HG02678 (cell line): ENCODE measurements around the gene BCS1L.

Source experiments
- ATAC-seq: cut with Tn5 transposase; IDR thresholded peaks from one replicate; pipeline ENCODE4 v1.9.1; 2021; ENCODE audit warnings: mild to moderate bottlenecking, moderate library complexity; ENCODE audit not compliant: unreplicated experiment

Gene BCS1L

GRCh38 chr2:218659258-218659987, at the start of gene BCS1L, which contains the start of gene ZNF142:
BCS1L (plus strand) TSS chr2:218659683; CDS start chr2:218660988, 1,305 bp downstream.
ZNF142 (minus strand) TSS chr2:218659623; CDS start chr2:218656429, 3,194 bp downstream.
- peak; percentile 96 for ATAC-seq

GRCh38 chr2:218615868-218616315, 43.6 kb upstream of the BCS1L start:
- no peak for ATAC-seq

GRCh38 chr2:218618102-218618860, 41.2 kb upstream of the BCS1L start:
- no peak for ATAC-seq

GRCh38 chr2:218621007-218621406, 38.5 kb upstream of the BCS1L start:
- no peak for ATAC-seq

- no peak for ATAC-seq
These were observed 36.7 kb upstream of the BCS1L start for GRCh38 chr2:218622606-218623365.

GRCh38 chr2:218623366-218623705, 36.1 kb upstream of the BCS1L start:
- no peak for ATAC-seq

- no peak for ATAC-seq
These were observed 33.1 kb upstream of the BCS1L start for GRCh38 chr2:218626369-218626768.

- no peak for ATAC-seq
These were observed 31.5 kb upstream of the BCS1L start for GRCh38 chr2:218627939-218628338.

- no peak for ATAC-seq
These were observed 27.6 kb upstream of the BCS1L start for GRCh38 chr2:218631837-218632236.

- ATAC-seq = no peak
These were observed 23.8 kb upstream of the BCS1L start for GRCh38 chr2:218635719-218636118.

- no peak for ATAC-seq
These were observed 21.1 kb upstream of the BCS1L start for GRCh38 chr2:218638372-218638771.

- no peak for ATAC-seq
These were observed 17.3 kb upstream of the BCS1L start for GRCh38 chr2:218642121-218642656.

- ATAC-seq = no peak
These were observed 16.7 kb upstream of the BCS1L start for GRCh38 chr2:218642786-218643185.

- no peak for ATAC-seq
These were observed 15.7 kb upstream of the BCS1L start for GRCh38 chr2:218643751-218644310.

- no peak for ATAC-seq
These were observed 14.8 kb upstream of the BCS1L start for GRCh38 chr2:218644721-218645120.

GRCh38 chr2:218645126-218645525, 14.4 kb upstream of the BCS1L start:
- no peak for ATAC-seq

- peak; percentile 49 for ATAC-seq
These were observed 11.2 kb upstream of the BCS1L start for GRCh38 chr2:218648088-218648786.

- no peak for ATAC-seq
These were observed 10.7 kb upstream of the BCS1L start for GRCh38 chr2:218648787-218649100.

GRCh38 chr2:218655751-218656150, 3.7 kb upstream of the BCS1L start:
- ATAC-seq = no peak

GRCh38 chr2:218658671-218659257, 719 bp upstream of the BCS1L start:
- peak; percentile 35 for ATAC-seq
